NCI-H2171 treated with DMSO at 0.1 percent for 48 hours (cell line): Measurements from ENCODE around the gene LCT.
A peak's percentile ranks its signal among the peaks of the same experiment; 100 is the strongest.

Source experiments
- DNase-seq: peaks from one replicate; lab custom pipeline; 2025; lab: John Stamatoyannopoulos, UW

Gene LCT

DNA sequence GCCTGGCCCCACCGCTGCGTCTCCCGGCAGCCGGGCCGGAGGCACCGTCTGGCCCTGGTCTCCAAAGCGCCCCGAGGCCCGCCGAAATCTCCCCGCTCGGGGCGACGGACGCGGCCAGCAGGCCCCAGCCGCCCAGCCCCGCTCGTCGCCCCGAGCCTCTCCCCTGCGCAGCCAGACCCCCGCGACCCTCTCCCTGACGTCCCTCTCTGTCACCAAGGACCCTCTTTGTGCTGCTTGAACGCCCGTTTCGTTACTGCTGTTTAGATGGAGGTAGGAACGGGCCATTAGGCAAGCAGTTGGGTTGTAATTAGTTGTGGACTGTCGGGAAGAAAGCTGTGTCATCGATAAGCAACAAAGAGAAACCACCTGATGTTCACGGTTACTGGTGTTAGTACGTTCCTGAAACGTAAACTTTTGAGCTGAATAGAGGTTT is 94.6 kb downstream of the LCT start:
- DNase-seq = peak; percentile 66

DNA sequence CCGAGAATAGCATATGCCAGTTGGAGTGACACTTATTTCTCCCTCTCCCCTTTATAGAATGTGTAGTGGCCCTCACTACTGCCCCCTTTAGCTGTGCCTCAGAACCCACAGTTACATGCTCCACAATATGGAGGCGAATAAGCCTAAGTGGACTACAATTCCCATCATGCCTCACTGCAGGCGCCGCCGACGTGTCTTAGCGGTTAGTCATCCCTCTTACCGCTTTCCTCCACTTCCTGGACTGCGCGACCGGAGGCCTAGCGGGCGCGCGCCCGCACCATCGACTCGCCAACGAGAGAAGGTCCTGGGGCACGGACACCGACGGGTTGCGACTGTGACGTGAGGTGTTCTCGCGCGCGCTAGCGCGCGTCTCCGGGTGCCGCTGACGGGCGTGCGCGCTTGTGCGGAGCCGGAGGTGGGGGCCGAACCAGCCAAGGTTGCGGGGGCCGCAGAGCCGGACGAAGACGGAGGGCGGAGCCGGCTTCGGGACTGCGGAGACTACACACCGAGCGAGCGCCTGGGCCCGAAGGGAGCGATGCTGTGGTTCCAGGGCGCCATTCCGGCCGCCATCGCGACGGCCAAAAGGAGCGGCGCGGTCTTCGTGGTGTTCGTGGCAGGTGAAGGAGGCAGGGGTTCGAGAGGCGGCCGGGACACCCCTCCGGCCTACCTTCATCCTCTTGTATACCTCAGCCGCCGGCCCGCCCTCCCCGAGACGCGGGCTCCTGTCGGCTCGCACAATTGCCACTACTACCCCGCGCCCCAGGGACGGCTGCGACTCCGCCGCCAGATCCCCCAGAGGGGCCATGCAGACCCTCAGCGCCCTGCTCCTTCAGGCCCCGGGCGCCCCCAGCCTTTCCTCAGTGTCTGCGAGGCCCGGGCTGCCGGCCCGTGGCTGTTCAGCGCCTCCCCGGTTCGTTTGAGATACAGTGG is 95.3 kb downstream of the LCT start, which contains the start of gene UBXN4:
Gene UBXN4, plus strand, starts transcription at position 461 of the 930 bp plus-strand sequence. Its CDS starts 75 bp downstream, at position 536.
- peak; percentile 99 for DNase-seq

DNA sequence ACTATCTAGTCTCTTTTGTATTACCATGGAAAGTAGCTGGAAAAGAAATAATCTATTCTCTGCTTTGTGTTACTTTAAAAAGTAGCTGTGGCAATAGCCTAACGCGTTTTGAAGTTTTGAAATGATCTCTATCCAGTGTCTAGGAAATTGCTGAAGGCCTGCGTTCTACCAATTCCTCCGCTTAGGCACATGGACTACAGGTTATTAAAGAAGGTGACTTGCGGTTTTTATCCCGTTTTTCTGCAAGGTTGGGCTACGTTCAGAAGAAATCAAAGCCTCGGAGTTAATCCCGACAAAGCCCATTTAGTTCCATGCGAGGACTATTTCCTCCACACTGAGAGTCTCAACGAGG is 96.0 kb downstream of the LCT start:
- no peak for DNase-seq

DNA sequence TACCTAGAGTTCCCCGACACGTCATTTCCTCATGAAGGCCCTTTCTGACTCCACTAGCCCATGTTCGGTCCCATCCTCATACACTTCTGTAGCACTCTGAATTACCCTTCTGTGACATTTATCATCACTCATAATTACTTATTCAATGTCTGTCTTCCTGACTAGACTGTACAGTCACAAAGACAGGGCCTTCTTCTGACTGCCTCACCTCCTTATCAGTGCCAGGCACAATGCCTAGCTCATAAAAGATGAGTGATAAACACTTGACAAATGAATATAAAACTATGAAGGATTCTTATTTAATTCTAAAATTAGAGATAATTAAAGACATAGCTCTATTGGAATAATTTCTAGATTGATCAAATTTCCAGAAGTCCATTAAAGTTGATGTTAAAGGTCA is 96.8 kb downstream of the LCT start:
- no peak for DNase-seq
